K562 (cell line): ENCODE measurements around the gene SYMPK. TPM values are rescaled to one million over a fixed set of nuclear protein-coding genes. Genes with fewer than 3 reads are reported as not detected.
A peak's percentile ranks its signal among the peaks of the same experiment; 100 is the strongest.

ENCODE experiments used
- ATAC-seq: fragments of 200-7000 bp; cut with Tn5 transposase; 3 replicates; pipeline ENCODE4 v1.9.1; 2020; ENCODE audit warnings: moderate library complexity
- BruUV-seq: library from RNA; stranded (reverse); fragments of 400-500 nt; replicated peaks from 2 replicates; lab custom pipeline; 2021; lab: Mats Ljungman, UMichigan
- CTCF ChIA-PET: fragments of 300-600 bp; formaldehyde crosslinking; extraction: SDS; loops from one replicate; lab custom pipeline; 2021; ENCODE audit warnings: low intra/inter-chr PET ratio; lab: Yijun Ruan, JAX
- POLR2A ChIA-PET: fragments of 300-600, 350-650 bp; sonication (Branson Sonifier 250); formaldehyde crosslinking; extraction: SDS; loops from one replicate; lab custom pipeline; 2021; ENCODE audit warnings: antibody characterized with exemption, inconsistent platforms; lab: Yijun Ruan, JAX
- DNase-seq, 4 experiments: peaks; one replicate each; pipeline versions ENCODE4 v3.0.0 to v3.0.0-alpha.2; 2011 to 2018; ENCODE audit warnings: low spot score in 3 of 4, mixed read lengths in 3 of 4; ENCODE audit errors: extremely low read depth in 1 of 4
- FAIRE-seq: peaks from 2 replicates; lab custom pipeline; 2011; peaks lifted over from hg19 to GRCh38; lab: Jason Lieb, UNC
- H2AFZ ChIP-seq: 2 replicates; pipeline ENCODE4 v1.6.0; 2011; ENCODE audit warnings: low read depth, low read length, control low read depth, inconsistent platforms
- H3K27ac ChIP-seq: fragments of 200-600 bp; 3 replicates; pipeline ENCODE4 v1.8.0; 2011; ENCODE audit warnings: low read depth, mild to moderate bottlenecking, control low read depth, inconsistent platforms, low read length, moderate library complexity, mixed read lengths; ENCODE audit errors: extremely low read depth
- H3K27me3 ChIP-seq, 2 experiments: fragments of 300-600 bp in 1 of 2; 2 replicates in 1 of 2; 3 replicates in 1 of 2; pipeline versions ENCODE4 v1.6.0 to v1.8.0; 2011; ENCODE audit warnings: inconsistent platforms in 2 of 2, low read length in 2 of 2, mild to moderate bottlenecking in 1 of 2, mixed read lengths in 1 of 2, moderate library complexity in 1 of 2; ENCODE audit not compliant: control insufficient read depth in 2 of 2, insufficient read depth in 2 of 2
- H3K36me3 ChIP-seq: fragments of 300-600 bp; 3 replicates; pipeline ENCODE4 v1.8.0; 2011; ENCODE audit warnings: mild to moderate bottlenecking, low read length, inconsistent platforms; ENCODE audit not compliant: control insufficient read depth, insufficient read depth
- H3K4me1 ChIP-seq, 2 experiments: fragments of 200-600 bp in 1 of 2; replicated peaks in 1 of 2; 2 replicates in 1 of 2; 3 replicates in 1 of 2; pipeline versions ENCODE4 v1.5.1 to v1.8.0; 2011; ENCODE audit warnings: inconsistent platforms in 2 of 2, low read length in 2 of 2, mild to moderate bottlenecking in 1 of 2, mixed read lengths in 1 of 2, moderate library complexity in 1 of 2; ENCODE audit not compliant: control insufficient read depth in 2 of 2, insufficient read depth in 2 of 2
- H3K4me2 ChIP-seq: 2 replicates; pipeline ENCODE4 v1.6.1; 2011; ENCODE audit warnings: low read length, control low read depth, inconsistent platforms, mixed read lengths; ENCODE audit not compliant: insufficient read depth
- H3K4me3 ChIP-seq: fragments of 200-600 bp; sonication (generic), shearing (Covaris generic); 2 replicates; pipeline ENCODE4 v1.5.1; 2016; ENCODE audit warnings: control low read depth, inconsistent platforms
- H3K79me2 ChIP-seq: fragments of 200-600 bp; 3 replicates; pipeline ENCODE4 v1.8.0; 2011; ENCODE audit warnings: low read length, inconsistent platforms; ENCODE audit not compliant: control insufficient read depth, insufficient read depth
- H3K9ac ChIP-seq, 2 experiments: 2 replicates each; pipeline versions ENCODE4 v1.6.0 to v1.6.1; 2011; ENCODE audit warnings: low read depth in 2 of 2, low read length in 2 of 2, control low read depth in 1 of 2, inconsistent platforms in 1 of 2, mild to moderate bottlenecking in 1 of 2, mixed read lengths in 1 of 2; ENCODE audit not compliant: insufficient read depth in 1 of 2
- H3K9me1 ChIP-seq: one replicate; pipeline ENCODE4 v1.6.0; 2011; ENCODE audit warnings: inconsistent platforms, mild to moderate bottlenecking, low read length, moderate library complexity; ENCODE audit not compliant: control insufficient read depth, insufficient read depth
- H3K9me3 ChIP-seq: replicated peaks from 2 replicates; pipeline ENCODE4 v1.5.1; 2011; ENCODE audit warnings: low read depth, low read length, inconsistent platforms; ENCODE audit not compliant: control insufficient read depth, insufficient read depth
- H4K20me1 ChIP-seq: replicated peaks from 2 replicates; pipeline ENCODE4 v1.6.1; 2011; ENCODE audit warnings: low read length, inconsistent platforms, mixed read lengths; ENCODE audit not compliant: control insufficient read depth, insufficient read depth
- BCOR ChIP-seq: fragments of 450-650 bp; IDR thresholded peaks from 2 replicates; pipeline ENCODE4 v1.6.1; 2016
- KDM1A ChIP-seq, 2 experiments: fragments of 450-650 bp; IDR thresholded peaks; 2 replicates each; pipeline ENCODE4 v1.6.1; 2016; ENCODE audit warnings: mild to moderate bottlenecking in 2 of 2
- RBM25 ChIP-seq: fragments of 200-400 bp; formaldehyde crosslinking; IDR thresholded peaks from 2 replicates; pipeline ENCODE4 v1.6.1; 2018; ENCODE audit warnings: low read length, low read depth, moderate library complexity; ENCODE audit not compliant: severe bottlenecking
- RBM39 ChIP-seq: fragments of 200-400 bp; formaldehyde crosslinking; optimal IDR thresholded peaks from 2 replicates; pipeline ENCODE3; 2018; ENCODE audit warnings: low read depth, low read length
- SETDB1 ChIP-seq: IDR thresholded peaks from one replicate; pipeline ENCODE4 v1.6.1; 2012; ENCODE audit warnings: low read length, control low read depth, inconsistent platforms
- WGBS: fragments of 100-300 bp; shearing (Covaris generic); methylation state at CpG from one replicate; pipeline ENCODE4 v1.1.6; 2016; ENCODE audit warnings: low coverage, mixed read lengths; ENCODE audit not compliant: insufficient coverage; ENCODE audit errors: missing lambda C conversion rate; 5-methylcytosine and 5-hydroxymethylcytosine counted together
- in situ Hi-C: fragments of 300-500 bp; cut with MboI; formaldehyde crosslinking; loops from 4 replicates; pipeline ENCODE4 v1.15.0; 2018; ENCODE audit warnings: inconsistent platforms, mixed read lengths
- intact Hi-C: fragments of 100-400 bp; cut with micrococcal nuclease; formaldehyde crosslinking; loops from 2 replicates; pipeline ENCODE4 v1.14.2; 2022
- polyA plus RNA-seq, 8 experiments: library from polyadenylated mRNA; depleted of rRNA in 4 of 8; stranded (reverse) in 5 of 8; unstranded in 3 of 8; fragments of >200 nt; fragmentation: Nextera tagmentation in 2 of 8; fragmentation: Illumina TruSeq in 1 of 8; extraction: Ambion mirVana in 2 of 8; extraction: Trizol in 1 of 8; gene quantifications; 2 replicates each; pipeline versions ENCODE4 v1.2.1 to v1.2.3, GENCODE V29; 2011 to 2014; ENCODE audit warnings: inconsistent platforms in 1 of 8, missing spikeins in 1 of 8
- total RNA-seq, 7 experiments: library from RNA; depleted of rRNA in 6 of 7; stranded (reverse); fragments of >200 nt in 6 of 7; fragmentation: Illumina TruSeq in 2 of 7; extraction: Trizol in 2 of 7; gene quantifications; 2 replicates each; pipeline versions ENCODE4 v1.2.1 to v1.2.3, GENCODE V29; 2011 to 2021; ENCODE audit warnings: low replicate concordance in 1 of 7
- TF ChIP-seq, protein P1 (sequence below): fragments of 450-650 bp; formaldehyde crosslinking; IDR thresholded peaks from 2 replicates; pipeline ENCODE4 v1.4.0; 2020; ENCODE audit warnings: mild to moderate bottlenecking, mixed read lengths

SYMPK gene
- total and polyA plus RNA-seq, 9 of the 15 experiments (the other 6 are each of a cell fraction or from before 2014, with no cell fraction given), result 0.73 to 95.5 (median 58.4) TPM

DNA sequence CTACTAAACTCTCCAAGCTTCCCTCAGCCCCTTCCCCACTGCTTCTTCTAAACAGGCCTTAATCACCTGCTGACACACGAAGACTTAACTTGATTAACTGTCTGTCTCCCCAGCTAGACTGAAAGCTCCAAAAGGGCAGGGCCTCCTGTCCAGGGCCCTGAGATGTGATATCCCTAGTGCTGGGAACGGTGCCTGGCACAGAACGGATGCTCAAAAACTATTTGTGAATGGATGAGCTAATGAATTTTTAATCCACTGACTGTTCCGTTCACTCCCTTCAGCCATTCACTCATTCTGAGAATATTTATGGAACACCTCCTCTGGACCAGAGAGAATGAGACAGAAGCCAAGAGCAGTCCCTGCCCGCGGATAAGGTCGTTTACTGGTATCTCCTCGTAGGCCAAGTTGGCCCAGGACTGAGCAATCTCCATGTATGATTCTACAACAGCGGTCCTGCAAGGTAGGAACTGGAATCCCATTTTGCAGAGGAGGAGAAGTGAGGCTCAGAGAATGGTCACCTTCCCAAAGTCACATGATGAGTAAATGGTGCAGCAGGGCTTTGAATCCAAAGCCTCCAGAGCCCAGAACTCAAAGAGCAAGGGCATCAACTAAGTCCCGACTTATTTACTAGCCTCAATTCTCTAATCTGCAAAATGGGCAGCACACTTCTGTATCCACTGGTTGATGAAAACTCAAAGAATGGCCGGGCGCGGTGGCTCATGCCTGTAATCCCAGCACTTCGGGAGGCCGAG lies 73.7 kb downstream of the SYMPK start:
- Histone ChIP-seq H4K20me1 (peaks cover 3% of the 10 kb centered on the region), H3K4me1 (peaks cover 19 to 41% of the 10 kb centered on the region in 2 experiments), H3K79me2 (peaks cover 19% of the 10 kb centered on the region), H3K4me2 (no peak overlapping the region), H3K9me1 (peaks cover 8% of the 10 kb centered on the region), H3K27ac (no peak overlapping the region), H3K27me3 (no peaks in the 10 kb centered on the region), H2AFZ (no peak overlapping the region), H3K9me3 (no peaks in the 10 kb centered on the region), H3K4me3 (no peak overlapping the region), H3K9ac (no peak overlapping the region), H3K36me3 (peaks cover 59% of the 10 kb centered on the region; the same call in 2 of the 3 replicates)
- ChIA-PET POLR2A (interaction anchor here (1.0 to 1.4 kb wide), 3 partner anchors 10 to 64 kb away, joined by 3 to 5 read pairs (median 4); no protein-coding TSS in a partner anchor), CTCF (no interaction called here)
- peak; percentile 73 for TF ChIP-seq RBM25
- no peak for TF ChIP-seq RBM39
- peak in 1 of 2 experiments; percentile 14; a peak in 1 of 4 replicates for TF ChIP-seq KDM1A (IDR thresholded peaks at IDR 0.05)
- TF ChIP-seq, protein P1, sequence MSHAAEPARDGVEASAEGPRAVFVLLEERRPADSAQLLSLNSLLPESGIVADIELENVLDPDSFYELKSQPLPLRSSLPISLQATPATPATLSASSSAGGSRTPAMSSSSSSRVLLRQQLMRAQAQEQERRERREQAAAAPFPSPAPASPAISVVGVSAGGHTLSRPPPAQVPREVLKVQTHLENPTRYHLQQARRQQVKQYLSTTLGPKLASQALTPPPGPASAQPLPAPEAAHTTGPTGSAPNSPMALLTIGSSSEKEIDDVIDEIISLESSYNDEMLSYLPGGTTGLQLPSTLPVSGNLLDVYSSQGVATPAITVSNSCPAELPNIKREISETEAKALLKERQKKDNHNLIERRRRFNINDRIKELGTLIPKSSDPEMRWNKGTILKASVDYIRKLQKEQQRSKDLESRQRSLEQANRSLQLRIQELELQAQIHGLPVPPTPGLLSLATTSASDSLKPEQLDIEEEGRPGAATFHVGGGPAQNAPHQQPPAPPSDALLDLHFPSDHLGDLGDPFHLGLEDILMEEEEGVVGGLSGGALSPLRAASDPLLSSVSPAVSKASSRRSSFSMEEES (CRISPR knock-in tag), result peak; percentile 28; the same call in 1 of the 2 replicates
- peak; percentile 49 for TF ChIP-seq BCOR
- no peak for TF ChIP-seq SETDB1
- BruUV-seq, result TSS peak; percentile 3
- no peak for DNase-seq
- intact Hi-C loops, result no loop called here
- ATAC-seq, result no peak
- in situ Hi-C loops, result no loop called here
- peak; percentile 49 for FAIRE-seq
- WGBS, result 94% methylated on average over 15 of the region's 15 CpGs
